HG02571 (cell line): ENCODE measurements around the gene CCL3.
"Not testable (repeated sequence)": the region's sequence is repeated elsewhere in the genome, so short reads cannot be mapped to it uniquely, and the experiment has no call there.

ENCODE experiments used
- ATAC-seq: cut with Tn5 transposase; IDR thresholded peaks from one replicate; pipeline ENCODE4 v1.9.1; 2021; ENCODE audit warnings: mild to moderate bottlenecking, moderate library complexity; ENCODE audit not compliant: unreplicated experiment

CCL3 gene

DNA sequence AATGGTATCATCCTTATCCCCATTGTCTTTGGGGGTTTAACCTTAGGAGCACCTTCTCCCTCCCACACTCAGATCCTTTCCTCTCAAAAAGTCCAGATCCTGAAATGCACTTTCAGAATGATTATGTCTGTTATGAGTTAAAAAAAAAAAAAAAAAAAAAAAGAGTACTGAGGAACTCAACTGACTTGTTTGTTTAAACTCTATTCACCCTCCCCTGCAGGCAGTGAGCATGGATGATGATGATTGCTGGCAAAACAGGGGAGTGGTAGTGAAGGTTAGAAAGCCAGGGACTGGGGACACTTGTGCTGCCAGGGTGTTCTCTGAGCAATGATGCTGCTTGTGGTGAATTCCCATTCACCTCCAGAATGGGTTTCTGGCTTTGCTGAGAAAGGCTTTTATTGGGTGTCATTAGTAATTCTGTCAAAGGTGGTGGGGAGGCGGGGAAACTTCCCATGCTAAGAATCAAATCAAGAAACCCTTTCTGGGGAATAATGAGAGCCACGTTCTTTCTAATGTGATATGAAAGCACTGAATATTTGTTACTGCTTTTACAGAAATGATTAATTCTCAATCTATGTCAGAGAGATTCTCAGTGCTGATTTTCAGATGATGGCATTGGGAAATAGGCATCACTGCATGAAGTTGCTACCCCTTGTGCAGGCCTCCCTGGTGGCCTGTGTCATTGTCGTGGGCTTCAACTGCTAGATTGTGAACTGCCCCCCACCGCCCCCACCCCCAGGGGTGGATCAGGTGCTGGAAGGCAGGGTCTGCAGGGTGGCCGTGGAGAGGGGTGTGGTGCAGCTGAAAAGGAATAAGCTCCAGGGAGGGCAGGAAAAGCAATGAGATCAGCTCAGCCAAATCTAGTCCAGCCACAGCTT is 27.8 kb upstream of the CCL3 start:
- no peak for ATAC-seq

DNA sequence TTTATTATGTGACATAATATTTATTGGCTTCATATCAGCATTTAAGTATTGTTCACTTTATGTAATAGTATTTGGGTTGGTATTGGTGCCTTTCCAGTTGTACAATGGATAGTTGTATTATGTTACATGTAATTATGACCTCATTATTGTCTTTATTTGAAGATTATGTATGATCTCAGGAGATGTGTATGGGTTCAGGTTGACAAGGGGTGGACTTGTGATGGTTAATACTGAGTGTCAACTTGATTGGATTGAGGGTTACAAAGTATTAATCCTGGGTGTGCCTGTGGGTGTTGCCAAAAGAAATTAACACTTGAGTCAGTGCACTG is 25.7 kb upstream of the CCL3 start:
- not testable (repeated sequence) for ATAC-seq

GRCh38 chr17:36114971-36115648 is 25.2 kb upstream of the CCL3 start:
- ATAC-seq: not testable (repeated sequence)

DNA sequence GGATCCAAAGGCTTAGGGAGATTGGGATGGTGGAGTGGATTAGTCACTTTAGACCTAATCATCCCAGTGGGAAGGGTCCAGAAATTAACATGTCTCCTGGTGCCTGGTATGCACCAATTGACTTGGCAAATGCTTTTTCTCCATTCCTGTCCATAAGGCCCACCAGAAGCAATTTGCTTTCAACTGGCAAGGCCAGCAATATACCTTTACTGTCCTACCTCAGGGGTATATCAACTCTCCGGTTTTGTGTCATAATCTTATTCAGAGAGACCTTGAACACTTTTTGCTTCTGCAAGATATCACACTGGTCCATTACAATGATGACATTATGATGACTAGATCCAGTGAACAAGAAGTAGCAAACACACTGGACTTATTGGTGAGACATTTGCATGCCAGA is 23.2 kb upstream of the CCL3 start:
- ATAC-seq: not testable (repeated sequence)

GRCh38 chr17:36112572-36112971 is 22.6 kb upstream of the CCL3 start:
- ATAC-seq: no peak

GRCh38 chr17:36111068-36111490 is 21.1 kb upstream of the CCL3 start:
- ATAC-seq: no peak

- not testable (repeated sequence) for ATAC-seq
Observed at GRCh38 chr17:36108265-36108664, 18.3 kb upstream of the CCL3 start.

DNA sequence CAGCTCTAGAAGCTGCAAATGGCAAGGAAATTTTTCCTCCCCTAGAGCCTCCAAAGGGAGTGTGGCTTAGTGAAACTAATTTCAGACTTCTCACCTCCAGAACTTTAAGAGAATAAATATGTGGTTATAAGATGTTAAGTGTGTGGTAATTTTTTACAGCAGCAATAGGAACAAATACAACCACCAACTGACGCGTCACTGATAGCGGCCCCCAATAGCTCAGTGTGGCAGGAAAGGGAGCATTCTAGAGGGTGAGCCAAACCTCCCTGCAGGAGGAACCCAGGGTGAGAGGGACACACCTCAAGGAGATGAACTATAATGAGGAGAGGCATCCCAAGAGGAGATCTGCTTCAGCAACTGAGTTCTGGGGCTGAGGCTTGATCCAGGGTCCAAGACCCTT is 17.7 kb upstream of the CCL3 start:
- no peak for ATAC-seq

- no peak for ATAC-seq
Observed at GRCh38 chr17:36106493-36106835, 16.5 kb upstream of the CCL3 start.

GRCh38 chr17:36105781-36106492 is 16.0 kb upstream of the CCL3 start:
- no peak for ATAC-seq

DNA sequence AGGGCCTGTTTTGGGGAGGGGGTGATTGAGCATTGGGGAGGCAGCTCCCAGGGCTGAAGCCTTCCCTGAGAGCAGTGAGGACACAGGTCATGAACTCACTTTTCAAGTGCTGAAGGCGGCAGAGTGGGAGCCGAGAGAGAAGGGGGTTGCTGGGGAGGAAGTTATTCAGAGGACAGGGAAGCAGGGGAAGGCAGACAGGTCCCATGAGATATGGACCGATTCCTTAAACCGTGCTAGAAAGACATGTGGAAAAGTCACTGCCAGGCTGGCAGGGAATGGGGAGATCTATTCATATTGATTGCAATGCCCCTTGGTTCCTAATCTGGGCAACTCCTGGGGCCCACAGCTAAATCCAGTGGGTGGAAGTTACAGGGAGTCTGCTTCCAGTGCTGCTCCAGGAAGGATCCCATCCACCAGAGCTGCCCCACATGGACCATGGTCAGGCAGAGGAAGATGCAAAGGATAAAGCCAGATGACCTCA is 14.8 kb upstream of the CCL3 start:
- ATAC-seq: no peak

- not testable (repeated sequence) for ATAC-seq
Observed at GRCh38 chr17:36104246-36104645, 14.3 kb upstream of the CCL3 start.

DNA sequence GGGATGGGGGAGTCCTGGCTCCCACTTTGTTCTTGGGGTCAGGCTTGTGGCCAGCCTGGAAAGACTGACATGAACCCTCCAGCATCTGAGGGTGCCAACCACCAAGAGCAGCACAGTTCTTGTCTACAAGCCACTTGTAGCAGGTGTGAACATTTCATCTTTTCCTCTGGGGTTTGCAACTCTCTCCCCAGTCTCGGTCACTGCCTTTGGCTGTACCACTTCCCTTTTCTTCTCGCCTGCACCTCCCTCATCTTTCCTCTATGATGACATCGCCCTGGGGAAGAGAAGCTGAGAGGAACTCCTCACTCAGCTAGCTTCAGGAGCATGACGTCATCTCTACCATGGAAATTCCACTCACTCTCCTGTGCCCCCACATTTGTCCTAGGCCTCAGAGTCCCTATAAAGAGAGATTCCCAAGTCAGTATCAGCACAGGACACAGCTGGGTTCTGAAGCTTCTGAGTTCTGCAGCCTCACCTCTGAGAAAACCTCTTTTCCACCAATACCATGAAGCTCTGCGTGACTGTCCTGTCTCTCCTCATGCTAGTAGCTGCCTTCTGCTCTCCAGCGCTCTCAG is 13.5 kb upstream of the CCL3 start, which contains the start of gene CCL4:
TSS of gene CCL4 (plus strand) at position 427 of the 575 bp plus-strand sequence. CDS start at position 506, 79 bp downstream.
- peak; percentile 52 for ATAC-seq

DNA sequence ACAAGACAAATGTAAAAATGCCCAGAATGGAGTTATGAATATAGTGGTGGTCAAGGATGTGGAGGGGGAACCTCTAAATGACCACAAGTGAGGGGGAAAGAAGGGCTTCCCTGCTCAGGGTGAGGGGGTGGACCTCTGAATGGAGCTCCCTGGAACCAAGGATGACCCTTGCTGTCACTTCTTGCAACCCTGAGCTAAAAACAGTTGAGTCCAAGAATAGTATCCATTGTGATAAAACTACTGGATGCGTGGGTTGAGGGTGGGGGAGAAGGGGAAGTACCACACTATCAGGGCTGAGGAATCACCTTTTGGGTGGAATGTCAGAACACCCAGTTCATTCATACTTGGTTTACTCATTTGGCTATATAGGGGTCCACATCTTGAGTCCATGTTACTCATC is 9.1 kb upstream of the CCL3 start:
- ATAC-seq: not testable (repeated sequence)

DNA sequence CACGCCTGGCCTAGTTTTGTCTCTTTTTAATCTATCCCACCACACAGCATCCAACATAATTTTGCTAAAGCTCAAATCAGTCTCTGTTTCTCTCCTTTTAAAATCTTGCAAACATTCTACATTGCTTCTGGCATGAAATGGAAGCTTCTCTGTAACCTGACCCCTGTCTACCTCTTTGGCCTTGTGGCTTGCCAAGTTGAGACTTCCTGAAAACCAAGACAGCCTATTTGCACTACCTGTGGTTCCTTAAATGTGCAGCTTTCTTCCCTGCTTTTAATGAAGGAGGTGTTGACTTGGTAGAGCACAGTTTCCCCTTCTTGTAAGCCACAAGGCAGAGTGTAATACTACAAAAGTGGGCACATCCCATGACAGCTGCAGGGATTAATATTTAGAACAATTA is 6.0 kb upstream of the CCL3 start:
- no peak for ATAC-seq

DNA sequence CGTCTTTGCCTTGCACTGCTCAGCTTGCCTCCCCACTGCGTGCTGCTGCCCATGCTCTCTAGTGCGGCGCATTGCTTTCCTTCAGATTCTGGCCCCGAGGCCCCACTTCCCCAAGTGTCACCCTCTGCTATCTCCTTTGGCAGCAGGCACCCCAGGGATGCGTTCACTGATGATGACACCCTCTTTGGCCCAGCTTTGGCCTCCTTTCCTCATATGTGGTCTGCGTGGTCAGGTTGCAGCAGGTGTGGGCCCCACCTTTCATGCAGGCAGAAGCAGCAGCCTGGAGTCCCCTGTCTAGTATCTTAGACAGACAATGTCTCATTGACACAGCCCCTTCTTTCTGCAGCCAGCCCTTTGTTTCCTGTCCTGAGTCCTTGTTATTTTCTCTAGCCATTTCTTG is 4.8 kb upstream of the CCL3 start:
- no peak for ATAC-seq

DNA sequence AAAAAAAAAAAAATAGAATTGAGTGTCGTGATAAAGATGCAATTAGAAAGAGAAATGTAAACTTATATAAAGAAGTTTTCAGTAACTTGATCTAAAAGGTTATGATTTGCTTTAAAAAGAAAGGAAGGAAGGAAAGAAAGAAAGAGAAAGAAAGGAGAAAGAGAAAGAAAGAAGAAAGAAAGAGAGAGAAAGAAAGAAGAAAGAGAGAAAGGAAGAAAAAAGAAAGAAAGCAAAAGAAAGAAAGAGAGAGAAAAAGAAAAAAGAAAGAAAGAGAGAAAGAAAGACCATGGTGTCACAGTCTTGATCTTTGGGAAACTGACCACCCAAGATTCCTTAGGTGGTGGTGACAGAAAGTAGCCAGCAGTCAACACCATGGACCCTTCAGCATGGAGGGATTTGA is 4.3 kb upstream of the CCL3 start:
- no peak for ATAC-seq

DNA sequence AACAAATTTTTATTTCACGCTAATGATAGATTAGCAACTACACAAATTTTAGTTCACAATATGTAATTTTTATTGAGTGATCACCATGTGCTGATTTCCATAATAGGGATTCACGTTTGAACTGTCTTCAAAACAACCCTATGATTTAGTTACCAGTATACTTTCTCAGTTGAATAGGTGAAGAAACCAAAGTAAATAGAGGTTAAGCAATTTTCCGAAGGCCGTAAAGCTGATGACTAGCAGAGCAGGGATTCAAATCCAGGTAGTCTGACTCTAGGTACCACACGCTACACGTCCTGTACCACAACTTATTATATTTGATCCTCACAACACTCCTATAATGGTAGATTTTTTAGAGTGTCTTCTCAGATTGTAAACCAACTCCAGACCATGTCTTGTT is 2.8 kb upstream of the CCL3 start:
- not testable (repeated sequence) for ATAC-seq

- ATAC-seq: no peak
Observed at GRCh38 chr17:36092230-36092629, 2.3 kb upstream of the CCL3 start.

- no peak for ATAC-seq
Observed at GRCh38 chr17:36089339-36089865, 541 bp downstream of the CCL3 start.
